Vagina (tissue), 2 donors: Measurements from ENCODE around the gene ZMYND12. TPM values are rescaled to one million over a fixed set of nuclear protein-coding genes. Genes with fewer than 3 reads are reported as not detected.

Experiments
- DNase-seq, 2 donors: peaks; one replicate each; pipeline ENCODE4 v3.0.0-alpha.2; 2017; ENCODE audit errors: extremely low spot score in 2 of 2
- H3K27ac ChIP-seq: fragments of 200-600 bp; sonication (generic); one replicate; pipeline ENCODE4 v1.5.1; 2019
- H3K27me3 ChIP-seq: fragments of 200-600 bp; sonication (generic); one replicate; pipeline ENCODE4 v1.5.1; 2019
- H3K36me3 ChIP-seq, 2 donors: fragments of 200-600 bp; sonication (generic); one replicate each; pipeline ENCODE4 v1.5.1; 2017 to 2019
- H3K4me1 ChIP-seq: fragments of 200-600 bp; sonication (generic); one replicate; pipeline ENCODE4 v1.5.1; 2019
- H3K4me3 ChIP-seq, 2 donors: fragments of 200-600 bp; sonication (generic); 1 replicate in 1 of 2; 2 replicates in 1 of 2; pipeline ENCODE4 v1.5.1; 2016 to 2019
- H3K9me3 ChIP-seq: fragments of 200-600 bp; sonication (generic); one replicate; pipeline ENCODE4 v1.5.1; 2019
- POLR2A ChIP-seq, 2 donors: fragments of 450-650 bp; IDR thresholded peaks; one replicate each; pipeline ENCODE4 v1.6.1; 2017; ENCODE audit warnings: antibody characterized with exemption in 2 of 2, mild to moderate bottlenecking in 2 of 2, moderate library complexity in 2 of 2
- POLR2AphosphoS5 ChIP-seq, 2 donors: sonication (generic); formaldehyde crosslinking; IDR thresholded peaks; one replicate each; pipeline ENCODE4 v1.9.0; 2017; ENCODE audit warnings: antibody characterized with exemption in 2 of 2, mild to moderate bottlenecking in 2 of 2, low read depth in 1 of 2; ENCODE audit not compliant: insufficient read depth in 1 of 2
- intact Hi-C: fragments of 100-400 bp; cut with DNase I; formaldehyde crosslinking; loops from one replicate; pipeline ENCODE4 v1.15.1; 2023
- total RNA-seq: library from RNA; depleted of rRNA; stranded (reverse); fragments of >200 nt; gene quantifications from one replicate; pipeline ENCODE4 v1.2.3, GENCODE V29; 2016
- TF ChIP-seq, protein P1 (sequence below), 3 experiments: fragments of 450-650 bp in 2 of 3; fragments of 200-600 bp in 1 of 3; sonication (generic) in 1 of 3; IDR thresholded peaks; one replicate each; pipeline ENCODE4 v1.5.1; 2017 to 2019; ENCODE audit warnings: antibody characterized with exemption in 3 of 3, mild to moderate bottlenecking in 2 of 3, moderate library complexity in 2 of 3

The ZMYND12 gene
- total RNA-seq, 1 donor from 2014 or later = not detected

DNA sequence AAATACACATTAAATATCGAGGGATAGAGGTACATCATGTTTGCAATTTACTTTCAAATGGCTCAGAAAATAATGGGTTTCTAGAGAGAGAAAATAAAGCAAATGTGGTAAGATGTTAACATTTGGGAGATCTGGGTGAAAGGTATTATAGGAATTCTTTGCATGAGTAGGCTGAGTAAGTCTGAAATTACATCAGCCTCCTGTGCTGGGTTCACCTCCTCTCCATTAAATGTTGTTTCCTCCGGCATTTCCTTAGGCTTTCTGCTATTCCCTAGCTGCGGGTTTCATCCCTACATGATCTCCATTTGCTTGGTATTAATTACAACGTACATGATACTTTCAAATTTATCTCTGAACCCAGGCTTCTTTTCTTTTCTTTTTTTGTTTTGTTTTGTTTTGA is 31.6 kb downstream of the ZMYND12 start:
- no peaks in the 10 kb centered on the region for H3K9me3 ChIP-seq
- no peaks in the 10 kb centered on the region for H3K27me3 ChIP-seq
- H3K27ac ChIP-seq = no peak overlapping the region
- no peak for DNase-seq
- H3K36me3 ChIP-seq = no peaks in the 10 kb centered on the region
- H3K4me3 ChIP-seq = no peak overlapping the region
- TF ChIP-seq POLR2A (IDR thresholded peaks at IDR 0.05) (no peak), POLR2AphosphoS5 (IDR thresholded peaks at IDR 0.05; ENCODE audit: insufficient read depth in 1 of 2, low read depth in 1 of 2) (no peak)
- TF ChIP-seq, protein P1, sequence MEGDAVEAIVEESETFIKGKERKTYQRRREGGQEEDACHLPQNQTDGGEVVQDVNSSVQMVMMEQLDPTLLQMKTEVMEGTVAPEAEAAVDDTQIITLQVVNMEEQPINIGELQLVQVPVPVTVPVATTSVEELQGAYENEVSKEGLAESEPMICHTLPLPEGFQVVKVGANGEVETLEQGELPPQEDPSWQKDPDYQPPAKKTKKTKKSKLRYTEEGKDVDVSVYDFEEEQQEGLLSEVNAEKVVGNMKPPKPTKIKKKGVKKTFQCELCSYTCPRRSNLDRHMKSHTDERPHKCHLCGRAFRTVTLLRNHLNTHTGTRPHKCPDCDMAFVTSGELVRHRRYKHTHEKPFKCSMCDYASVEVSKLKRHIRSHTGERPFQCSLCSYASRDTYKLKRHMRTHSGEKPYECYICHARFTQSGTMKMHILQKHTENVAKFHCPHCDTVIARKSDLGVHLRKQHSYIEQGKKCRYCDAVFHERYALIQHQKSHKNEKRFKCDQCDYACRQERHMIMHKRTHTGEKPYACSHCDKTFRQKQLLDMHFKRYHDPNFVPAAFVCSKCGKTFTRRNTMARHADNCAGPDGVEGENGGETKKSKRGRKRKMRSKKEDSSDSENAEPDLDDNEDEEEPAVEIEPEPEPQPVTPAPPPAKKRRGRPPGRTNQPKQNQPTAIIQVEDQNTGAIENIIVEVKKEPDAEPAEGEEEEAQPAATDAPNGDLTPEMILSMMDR (IDR thresholded peaks at IDR 0.05) = no peak
- intact Hi-C loops = no loop called here
- peaks cover 19% of the 10 kb centered on the region for H3K4me1 ChIP-seq

DNA sequence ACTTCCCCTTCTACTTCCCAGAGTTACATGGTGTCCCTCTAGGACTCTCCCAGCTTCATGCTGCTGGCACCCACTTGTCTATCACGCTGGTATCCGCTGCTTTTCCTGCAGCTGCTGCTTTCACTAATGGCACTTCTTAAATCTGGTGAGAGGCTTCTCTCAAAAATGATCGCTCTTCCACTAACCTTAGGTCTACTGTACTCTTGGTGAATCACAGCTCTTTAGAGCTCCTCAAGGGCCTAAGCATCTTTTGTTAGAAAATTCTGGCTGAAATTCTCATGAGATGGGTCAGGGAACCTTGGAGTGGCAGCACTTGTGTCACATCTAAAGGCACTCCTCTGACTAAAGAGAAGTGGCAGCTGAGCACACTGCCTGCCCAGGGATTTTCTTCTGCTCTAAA is 32.1 kb downstream of the ZMYND12 start:
- Histone ChIP-seq H3K4me1 (peaks cover 19% of the 10 kb centered on the region), H3K9me3 (no peaks in the 10 kb centered on the region), H3K4me3 (no peak overlapping the region), H3K27ac (no peak overlapping the region), H3K36me3 (no peaks in the 10 kb centered on the region), H3K27me3 (no peaks in the 10 kb centered on the region)
- intact Hi-C loops = no loop called here
- DNase-seq = no peak
- TF ChIP-seq, protein P1 (IDR thresholded peaks at IDR 0.05) = no peak
- TF ChIP-seq POLR2A (IDR thresholded peaks at IDR 0.05) = no peak
- no peak for TF ChIP-seq POLR2AphosphoS5 (IDR thresholded peaks at IDR 0.05; ENCODE audit: insufficient read depth in 1 of 2, low read depth in 1 of 2)

DNA sequence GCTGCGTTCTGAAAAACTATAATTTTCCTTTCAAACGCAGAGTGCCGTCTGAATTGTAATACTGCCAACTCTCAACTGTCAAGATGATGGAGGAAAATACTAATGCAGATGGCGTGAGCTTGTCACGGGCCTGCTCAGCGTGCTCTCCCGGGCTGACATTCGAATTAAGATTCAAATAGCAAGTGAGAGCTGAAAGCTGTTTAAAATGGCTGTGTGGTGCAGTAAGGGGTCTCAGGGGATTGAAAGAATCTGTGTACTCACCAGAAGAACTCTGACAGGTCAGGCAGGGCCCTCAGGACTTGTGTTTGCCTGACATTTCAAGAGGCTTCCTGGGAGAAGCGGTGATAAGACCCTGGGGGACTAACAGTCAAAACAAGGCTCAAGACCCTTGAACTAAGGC is 33.1 kb downstream of the ZMYND12 start:
- Histone ChIP-seq H3K36me3 (no peaks in the 10 kb centered on the region), H3K27me3 (no peaks in the 10 kb centered on the region), H3K9me3 (no peaks in the 10 kb centered on the region), H3K27ac (no peak overlapping the region), H3K4me1 (peaks cover 19% of the 10 kb centered on the region), H3K4me3 (no peak overlapping the region)
- no peak for DNase-seq
- intact Hi-C loops = no loop called here
- TF ChIP-seq POLR2AphosphoS5 (IDR thresholded peaks at IDR 0.05; ENCODE audit: insufficient read depth in 1 of 2, low read depth in 1 of 2) (no peak), POLR2A (IDR thresholded peaks at IDR 0.05) (no peak)
- TF ChIP-seq, protein P1 (IDR thresholded peaks at IDR 0.05) = no peak

DNA sequence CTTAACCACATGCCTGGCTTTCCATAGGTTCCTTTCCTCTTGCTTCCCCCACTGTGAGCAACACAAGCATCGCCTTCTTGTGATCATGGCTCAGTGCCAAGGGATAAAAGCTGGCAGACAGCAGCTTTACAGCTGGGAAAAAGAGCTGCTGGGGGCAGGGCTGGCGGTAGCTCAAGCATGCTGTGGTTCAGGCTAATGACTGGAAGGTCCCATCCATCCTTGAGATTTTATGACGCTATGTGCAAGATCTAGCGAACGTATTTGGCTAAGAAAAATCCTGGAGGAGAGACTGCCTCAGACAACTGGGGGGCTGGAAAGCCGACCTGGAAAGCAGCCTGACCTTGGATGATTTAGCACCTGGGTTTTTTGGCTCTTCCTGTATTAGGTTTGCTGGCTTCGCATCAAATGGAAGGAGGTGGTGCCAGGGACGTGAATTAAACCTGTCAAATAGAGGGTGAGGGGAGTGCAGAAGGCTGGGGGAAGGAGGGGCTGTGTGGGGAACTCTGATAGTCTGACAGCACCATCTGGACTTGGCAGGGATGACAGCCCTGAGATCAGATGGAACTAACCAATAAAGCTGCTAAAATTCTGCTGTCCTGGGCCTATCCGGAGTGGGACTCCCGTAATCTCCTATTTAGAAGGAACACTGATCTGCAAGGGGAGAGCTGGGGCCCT is 34.8 kb downstream of the ZMYND12 start:
- Histone ChIP-seq H3K9me3 (no peaks in the 10 kb centered on the region), H3K27ac (no peak overlapping the region), H3K27me3 (no peaks in the 10 kb centered on the region), H3K36me3 (no peaks in the 10 kb centered on the region), H3K4me1 (peaks cover 19% of the 10 kb centered on the region), H3K4me3 (no peak overlapping the region)
- no peak for DNase-seq
- TF ChIP-seq POLR2A (IDR thresholded peaks at IDR 0.05) (no peak), POLR2AphosphoS5 (IDR thresholded peaks at IDR 0.05; ENCODE audit: insufficient read depth in 1 of 2, low read depth in 1 of 2) (no peak)
- TF ChIP-seq, protein P1 (IDR thresholded peaks at IDR 0.05) = no peak
- intact Hi-C loops = no loop called here

DNA sequence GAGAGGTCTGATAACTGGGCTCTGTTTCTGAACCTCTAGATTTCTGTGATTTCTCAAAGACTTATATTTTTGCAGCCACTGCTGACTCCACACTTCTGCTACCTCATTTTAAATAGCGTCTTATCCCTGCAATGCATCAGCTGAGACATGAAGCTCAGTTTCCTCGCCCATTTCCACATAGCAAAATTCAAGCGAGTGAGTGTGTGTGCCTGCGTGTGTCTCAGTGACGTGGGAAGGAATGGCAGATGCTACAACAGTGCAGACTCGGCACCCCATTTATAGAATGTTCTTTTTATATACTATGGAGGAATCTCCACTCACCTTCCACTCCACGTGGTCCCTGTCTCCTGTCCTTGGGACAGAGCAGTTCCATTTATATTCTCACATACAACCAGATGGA is 35.7 kb downstream of the ZMYND12 start:
- no peak for TF ChIP-seq POLR2AphosphoS5 (IDR thresholded peaks at IDR 0.05; ENCODE audit: insufficient read depth in 1 of 2, low read depth in 1 of 2)
- TF ChIP-seq, protein P1 (IDR thresholded peaks at IDR 0.05) = no peak
- TF ChIP-seq POLR2A (IDR thresholded peaks at IDR 0.05) = no peak
- intact Hi-C loops = no loop called here
- DNase-seq = no peak
- H3K4me3 ChIP-seq = no peak overlapping the region
- H3K36me3 ChIP-seq = no peaks in the 10 kb centered on the region
- H3K27ac ChIP-seq = no peak overlapping the region
- no peaks in the 10 kb centered on the region for H3K9me3 ChIP-seq
- peaks cover 19% of the 10 kb centered on the region for H3K4me1 ChIP-seq
- no peaks in the 10 kb centered on the region for H3K27me3 ChIP-seq
